ENCODE measurements around the gene RBM33.

Gene RBM33

GRCh38 chr7:155729847-155730246, 85.4 kb downstream of the RBM33 start:
- DNase-seq = peak; percentile 42

- DNase-seq = no peak
Observed at GRCh38 chr7:155731380-155731779, 86.9 kb downstream of the RBM33 start.

GRCh38 chr7:155731871-155732270, 87.4 kb downstream of the RBM33 start:
- no peak for DNase-seq

GRCh38 chr7:155732286-155732685, 87.8 kb downstream of the RBM33 start:
- no peak for DNase-seq

- DNase-seq = no peak
Observed at GRCh38 chr7:155733582-155734444, 89.4 kb downstream of the RBM33 start.

GRCh38 chr7:155734445-155734809, 90.0 kb downstream of the RBM33 start:
- DNase-seq = no peak

GRCh38 chr7:155735442-155736115, 91.1 kb downstream of the RBM33 start:
- no peak for DNase-seq

- no peak for DNase-seq
Observed at GRCh38 chr7:155737590-155737989, 93.1 kb downstream of the RBM33 start.

- no peak for DNase-seq
Observed at GRCh38 chr7:155738104-155738503, 93.6 kb downstream of the RBM33 start.

- DNase-seq = peak; percentile 72
Observed at GRCh38 chr7:155738652-155739537, 94.4 kb downstream of the RBM33 start.

- DNase-seq = no peak
Observed at GRCh38 chr7:155739538-155740143, 95.2 kb downstream of the RBM33 start.

- no peak for DNase-seq
Observed at GRCh38 chr7:155741082-155741481, 96.6 kb downstream of the RBM33 start.

- DNase-seq = no peak
Observed at GRCh38 chr7:155741805-155742204, 97.3 kb downstream of the RBM33 start.

GRCh38 chr7:155743177-155743576, 98.7 kb downstream of the RBM33 start:
- no peak for DNase-seq

- DNase-seq = no peak
Observed at GRCh38 chr7:155744971-155745683, 100.7 kb downstream of the RBM33 start.

- no peak for DNase-seq
Observed at GRCh38 chr7:155745737-155746136, 101.3 kb downstream of the RBM33 start.

- DNase-seq = no peak
Observed at GRCh38 chr7:155746188-155746587, 101.7 kb downstream of the RBM33 start.

- DNase-seq = no peak
Observed at GRCh38 chr7:155747209-155747608, 102.7 kb downstream of the RBM33 start.

- DNase-seq = no peak
Observed at GRCh38 chr7:155749578-155749977, 105.1 kb downstream of the RBM33 start.

- DNase-seq = no peak
Observed at GRCh38 chr7:155750255-155751125, 106.0 kb downstream of the RBM33 start.

- DNase-seq = no peak
Observed at GRCh38 chr7:155751409-155751808, 106.9 kb downstream of the RBM33 start.

Measured in left hindlimb (tissue), 1 donor.